ENCODE results near the gene BOD1L2. TPM values are rescaled to one million over a fixed set of nuclear protein-coding genes. Genes with fewer than 3 reads are reported as not detected.

The BOD1L2 gene
- 1 to 10 TPM in 1 of 2 donors, under 1 TPM in 1; 0.13 to 1.3 TPM for total RNA-seq
- not detected for polyA plus RNA-seq (2013, experiment 1 of 2)
- not detected for polyA plus RNA-seq (2013, experiment 2 of 2)
- long read RNA-seq, experiment 1: 0 reads
- long read RNA-seq, experiment 2: 0 reads
- long read RNA-seq, experiment 3, partial matches to known transcripts: 0 of 7 reads
- long read RNA-seq, experiment 3, other reads (novel, unspliced or antisense): 7 of 7 reads
- long read RNA-seq, experiment 4, partial matches to known transcripts: 0 of 1 reads
- long read RNA-seq, experiment 4, other reads (novel, unspliced or antisense): 1 of 1 reads

- Mint-ChIP-seq H3K4me1 (peaks cover 49% of the 10 kb centered on the region), H3K27ac (no peak within 1 kb of the TSS), H3K9me3 (no peaks in the 10 kb centered on the region), H3K36me3 (ENCODE audit: low read depth) (no peaks in the 10 kb centered on the region), H3K4me3 (no peak within 1 kb of the TSS), H3K27me3 (ENCODE audit: insufficient read depth) (peaks cover 18% of the 10 kb centered on the region)
- H3K9ac ChIP-seq (ENCODE audit: extremely low read depth, low read length, poor library complexity, severe bottlenecking): no peak within 1 kb of the TSS
- no peak for TF ChIP-seq CTCF (conservative IDR thresholded peaks at IDR 0.05)
- H3K4me1 ChIP-seq (ENCODE audit: control insufficient read depth, insufficient read depth, low read length): peaks cover 10% of the 10 kb centered on the region
- no peak for DNase-seq
- H3K4me3 ChIP-seq (ENCODE audit: low read length): no peak within 1 kb of the TSS
- no peaks in the 10 kb centered on the region for H3K27me3 ChIP-seq (ENCODE audit: control insufficient read depth, insufficient read depth, low read length, poor library complexity, severe bottlenecking)
- H3K9me3 ChIP-seq (ENCODE audit: control insufficient read depth, low read length): no peaks in the 10 kb centered on the region
- H3K36me3 ChIP-seq (ENCODE audit: control insufficient read depth, insufficient read depth, low read length): no peaks in the 10 kb centered on the region
- WGBS, 2 experiments (ENCODE audit: insufficient coverage in 1 of 2, insufficient read length in 1 of 2): 95 to 98% methylated on average over 27 to 50 of the region's 50 CpGs
- H3K27ac ChIP-seq (ENCODE audit: low read depth, low read length): no peak within 1 kb of the TSS
Measured at GRCh38 chr18:57146956-57147636, at the start of gene BOD1L2. Gene BOD1L2 (plus strand): TSS chr18:57147087. CDS start chr18:57147313, 226 bp downstream.

- Histone ChIP-seq H3K36me3 (ENCODE audit: control insufficient read depth, insufficient read depth, low read length) (no peaks in the 10 kb centered on the region), H3K27me3 (ENCODE audit: control insufficient read depth, insufficient read depth, low read length, poor library complexity, severe bottlenecking) (no peaks in the 10 kb centered on the region), H3K9ac (ENCODE audit: extremely low read depth, low read length, poor library complexity, severe bottlenecking) (no peak overlapping the region), H3K27ac (ENCODE audit: low read depth, low read length) (no peak overlapping the region), H3K9me3 (ENCODE audit: control insufficient read depth, low read length) (no peaks in the 10 kb centered on the region), H3K4me1 (ENCODE audit: control insufficient read depth, insufficient read depth, low read length) (no peaks in the 10 kb centered on the region), H3K4me3 (ENCODE audit: low read length) (no peak overlapping the region)
- no peaks in the 10 kb centered on the region for H3K36me3 Mint-ChIP-seq (ENCODE audit: low read depth)
- H3K27ac Mint-ChIP-seq: no peak overlapping the region
- H3K4me1 Mint-ChIP-seq: peaks cover 5% of the 10 kb centered on the region
- no peak for DNase-seq
- H3K4me3 Mint-ChIP-seq: no peak overlapping the region
- 71 to 81% methylated on average over 4 of the region's 4 CpGs for WGBS, 2 experiments (ENCODE audit: insufficient coverage in 1 of 2, insufficient read length in 1 of 2)
- peaks cover 2% of the 10 kb centered on the region for H3K27me3 Mint-ChIP-seq (ENCODE audit: insufficient read depth)
- H3K9me3 Mint-ChIP-seq: peaks cover 6% of the 10 kb centered on the region
- no peak for TF ChIP-seq CTCF (conservative IDR thresholded peaks at IDR 0.05)
Measured at GRCh38 chr18:57107140-57107832, 39.6 kb upstream of the BOD1L2 start.

- no peak overlapping the region for H3K27ac Mint-ChIP-seq
- Histone ChIP-seq H3K27me3 (ENCODE audit: control insufficient read depth, insufficient read depth, low read length, poor library complexity, severe bottlenecking) (no peaks in the 10 kb centered on the region), H3K4me1 (ENCODE audit: control insufficient read depth, insufficient read depth, low read length) (no peaks in the 10 kb centered on the region), H3K36me3 (ENCODE audit: control insufficient read depth, insufficient read depth, low read length) (no peaks in the 10 kb centered on the region), H3K27ac (ENCODE audit: low read depth, low read length) (no peak overlapping the region), H3K4me3 (ENCODE audit: low read length) (no peak overlapping the region), H3K9me3 (ENCODE audit: control insufficient read depth, low read length) (no peaks in the 10 kb centered on the region), H3K9ac (ENCODE audit: extremely low read depth, low read length, poor library complexity, severe bottlenecking) (no peak overlapping the region)
- H3K4me1 Mint-ChIP-seq: peaks cover 5% of the 10 kb centered on the region
- H3K4me3 Mint-ChIP-seq: no peak overlapping the region
- 85 to 91% methylated on average over 4 of the region's 4 CpGs for WGBS, 2 experiments (ENCODE audit: insufficient coverage in 1 of 2, insufficient read length in 1 of 2)
- no peaks in the 10 kb centered on the region for H3K9me3 Mint-ChIP-seq
- H3K36me3 Mint-ChIP-seq (ENCODE audit: low read depth): no peaks in the 10 kb centered on the region
- TF ChIP-seq CTCF (conservative IDR thresholded peaks at IDR 0.05): no peak
- no peak for DNase-seq
- no peaks in the 10 kb centered on the region for H3K27me3 Mint-ChIP-seq (ENCODE audit: insufficient read depth)
Measured at GRCh38 chr18:57110290-57110689, 36.6 kb upstream of the BOD1L2 start.

Data from endodermal cell (in vitro differentiated cells).